Adrenal gland (tissue), 5 donors: Measurements from ENCODE around the gene C3orf70.

Experiments used
- CTCF ChIP-seq, 6 experiments: fragments of 450-650 bp in 4 of 6; fragments of 200-600 bp in 2 of 6; sonication (generic) in 1 of 6; IDR thresholded peaks; 1 replicate in 5 of 6; 2 replicates in 1 of 6; pipeline versions ENCODE4 v1.5.1 to v1.8.0; 2016 to 2021; ENCODE audit warnings: antibody characterized with exemption in 6 of 6, mild to moderate bottlenecking in 2 of 6, moderate library complexity in 1 of 6
- POLR2A ChIP-seq, 2 donors: fragments of 450-650 bp; IDR thresholded peaks; one replicate each; pipeline ENCODE4 v1.6.1; 2017; ENCODE audit warnings: antibody characterized with exemption in 2 of 2, mild to moderate bottlenecking in 2 of 2, moderate library complexity in 1 of 2
- donor health status: DM: no; HTN: no; CAD: no.

- TF ChIP-seq CTCF (IDR thresholded peaks at IDR 0.05), result no peak
- TF ChIP-seq POLR2A (IDR thresholded peaks at IDR 0.05), result no peak
Observed at GRCh38 chr3:185058796-185059195, 94.1 kb downstream of the C3orf70 start.
